Measurements from ENCODE around the gene NOP16.

NOP16 gene

DNA sequence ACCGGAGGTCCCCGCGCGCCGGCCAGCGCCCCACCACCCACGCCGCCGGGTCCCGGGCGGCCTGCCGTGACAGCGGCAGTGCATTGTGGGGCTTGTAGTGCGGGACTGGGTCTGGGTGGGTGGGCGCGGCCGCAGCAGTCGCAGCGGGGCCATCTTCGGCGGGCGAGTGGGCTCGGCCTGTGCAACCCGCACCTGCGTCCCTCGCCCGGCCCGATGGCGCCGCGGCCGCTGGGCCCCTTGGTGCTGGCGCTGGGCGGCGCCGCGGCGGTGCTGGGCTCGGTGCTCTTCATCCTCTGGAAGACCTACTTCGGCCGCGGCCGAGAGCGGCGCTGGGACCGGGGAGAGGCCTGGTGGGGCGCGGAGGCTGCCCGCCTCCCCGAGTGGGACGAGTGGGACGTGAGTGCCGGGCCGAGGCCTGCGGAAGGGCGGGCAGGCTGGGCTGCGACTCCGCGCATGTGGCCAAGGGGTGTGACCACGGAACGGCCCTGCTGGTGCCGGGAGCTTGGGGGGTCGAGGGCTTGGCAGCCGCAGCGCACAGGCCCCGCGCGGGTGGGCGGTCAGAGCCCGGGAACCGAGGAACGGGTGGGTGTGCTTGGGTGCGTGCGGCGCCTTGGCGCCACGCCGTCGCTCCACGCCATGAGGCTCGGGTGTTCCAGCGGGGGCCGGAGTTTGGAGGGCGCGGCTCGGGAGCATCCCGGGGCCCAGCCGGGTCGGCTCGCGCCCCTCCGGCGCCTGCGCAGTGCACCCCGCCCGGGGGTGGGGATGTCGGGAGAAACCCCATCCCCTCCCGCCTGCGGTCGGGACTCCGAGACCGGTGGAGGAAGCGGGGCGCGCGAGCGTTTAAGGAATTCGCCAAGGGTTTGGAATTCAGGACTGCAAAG lies 22.8 kb downstream of the NOP16 start, which contains the start of gene ARL10 (continued):
- TF ChIP-seq, protein P1, sequence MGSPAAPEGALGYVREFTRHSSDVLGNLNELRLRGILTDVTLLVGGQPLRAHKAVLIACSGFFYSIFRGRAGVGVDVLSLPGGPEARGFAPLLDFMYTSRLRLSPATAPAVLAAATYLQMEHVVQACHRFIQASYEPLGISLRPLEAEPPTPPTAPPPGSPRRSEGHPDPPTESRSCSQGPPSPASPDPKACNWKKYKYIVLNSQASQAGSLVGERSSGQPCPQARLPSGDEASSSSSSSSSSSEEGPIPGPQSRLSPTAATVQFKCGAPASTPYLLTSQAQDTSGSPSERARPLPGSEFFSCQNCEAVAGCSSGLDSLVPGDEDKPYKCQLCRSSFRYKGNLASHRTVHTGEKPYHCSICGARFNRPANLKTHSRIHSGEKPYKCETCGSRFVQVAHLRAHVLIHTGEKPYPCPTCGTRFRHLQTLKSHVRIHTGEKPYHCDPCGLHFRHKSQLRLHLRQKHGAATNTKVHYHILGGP (tag by site-specific recombination; IDR thresholded peaks at IDR 0.05) = no peak
- TF ChIP-seq ZBTB21 (tag by site-specific recombination; IDR thresholded peaks at IDR 0.05) (no peak), ZXDB (tag by site-specific recombination; IDR thresholded peaks at IDR 0.05) (0 out of 2 replicates have a peak, but pooled peaks have one; percentile 5), GLIS1 (tag by site-specific recombination; IDR thresholded peaks at IDR 0.05) (no peak), GLIS2 (tag by site-specific recombination; IDR thresholded peaks at IDR 0.05) (peak; percentile 56; the same call in 1 of the 2 replicates), ZNF23 (tag by site-specific recombination; IDR thresholded peaks at IDR 0.05; ENCODE audit: borderline replicate concordance) (no peak), ZBTB20 (tag by site-specific recombination; IDR thresholded peaks at IDR 0.05) (peak; percentile 96), ZNF433 (tag by site-specific recombination; IDR thresholded peaks at IDR 0.05; ENCODE audit: low read depth) (no peak), HOXA7 (CRISPR knock-in tag; IDR thresholded peaks at IDR 0.05; ENCODE audit: borderline replicate concordance) (no peak), ZNF239 (tag by site-specific recombination; IDR thresholded peaks at IDR 0.05) (no peak), SALL2 (tag by site-specific recombination; IDR thresholded peaks at IDR 0.05; ENCODE audit: borderline replicate concordance) (no peak), ZNF623 (tag by site-specific recombination; IDR thresholded peaks at IDR 0.05) (no peak), ZNF529 (tag by site-specific recombination; IDR thresholded peaks at IDR 0.05; ENCODE audit: insufficient replicate concordance) (no peak), ZBTB7A (tag by site-specific recombination; IDR thresholded peaks at IDR 0.05; ENCODE audit: low read depth) (no peak), ZNF248 (tag by site-specific recombination; IDR thresholded peaks at IDR 0.05) (no peak), ZNF747 (tag by site-specific recombination; IDR thresholded peaks at IDR 0.05) (no peak)
- TF ChIP-seq, protein P2, sequence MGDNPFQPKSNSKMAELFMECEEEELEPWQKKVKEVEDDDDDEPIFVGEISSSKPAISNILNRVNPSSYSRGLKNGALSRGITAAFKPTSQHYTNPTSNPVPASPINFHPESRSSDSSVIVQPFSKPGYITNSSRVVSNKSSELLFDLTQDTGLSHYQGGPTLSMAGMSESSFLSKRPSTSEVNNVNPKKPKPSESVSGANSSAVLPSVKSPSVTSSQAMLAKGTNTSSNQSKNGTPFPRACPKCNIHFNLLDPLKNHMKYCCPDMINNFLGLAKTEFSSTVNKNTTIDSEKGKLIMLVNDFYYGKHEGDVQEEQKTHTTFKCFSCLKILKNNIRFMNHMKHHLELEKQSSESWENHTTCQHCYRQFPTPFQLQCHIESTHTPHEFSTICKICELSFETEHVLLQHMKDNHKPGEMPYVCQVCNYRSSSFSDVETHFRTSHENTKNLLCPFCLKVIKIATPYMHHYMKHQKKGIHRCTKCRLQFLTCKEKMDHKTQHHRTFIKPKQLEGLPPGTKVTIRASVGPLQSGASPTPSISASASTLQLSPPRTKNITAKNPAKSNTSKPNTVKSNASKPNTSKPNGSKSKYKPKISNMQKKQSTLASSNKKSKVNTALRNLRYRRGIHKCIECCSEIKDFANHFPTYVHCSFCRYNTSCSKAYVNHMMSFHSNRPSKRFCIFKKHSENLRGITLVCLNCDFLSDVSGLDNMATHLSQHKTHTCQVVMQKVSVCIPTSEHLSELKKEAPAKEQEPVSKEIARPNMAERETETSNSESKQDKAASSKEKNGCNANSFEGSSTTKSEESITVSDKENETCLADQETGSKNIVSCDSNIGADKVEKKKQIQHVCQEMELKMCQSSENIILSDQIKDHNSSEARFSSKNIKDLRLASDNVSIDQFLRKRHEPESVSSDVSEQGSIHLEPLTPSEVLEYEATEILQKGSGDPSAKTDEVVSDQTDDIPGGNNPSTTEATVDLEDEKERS (tag by site-specific recombination; IDR thresholded peaks at IDR 0.05) = no peak
- TF ChIP-seq, protein P3, sequence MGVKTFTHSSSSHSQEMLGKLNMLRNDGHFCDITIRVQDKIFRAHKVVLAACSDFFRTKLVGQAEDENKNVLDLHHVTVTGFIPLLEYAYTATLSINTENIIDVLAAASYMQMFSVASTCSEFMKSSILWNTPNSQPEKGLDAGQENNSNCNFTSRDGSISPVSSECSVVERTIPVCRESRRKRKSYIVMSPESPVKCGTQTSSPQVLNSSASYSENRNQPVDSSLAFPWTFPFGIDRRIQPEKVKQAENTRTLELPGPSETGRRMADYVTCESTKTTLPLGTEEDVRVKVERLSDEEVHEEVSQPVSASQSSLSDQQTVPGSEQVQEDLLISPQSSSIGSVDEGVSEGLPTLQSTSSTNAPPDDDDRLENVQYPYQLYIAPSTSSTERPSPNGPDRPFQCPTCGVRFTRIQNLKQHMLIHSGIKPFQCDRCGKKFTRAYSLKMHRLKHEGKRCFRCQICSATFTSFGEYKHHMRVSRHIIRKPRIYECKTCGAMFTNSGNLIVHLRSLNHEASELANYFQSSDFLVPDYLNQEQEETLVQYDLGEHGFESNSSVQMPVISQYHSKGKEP (tag by site-specific recombination; IDR thresholded peaks at IDR 0.05) = no peak
- TF ChIP-seq, protein P4, sequence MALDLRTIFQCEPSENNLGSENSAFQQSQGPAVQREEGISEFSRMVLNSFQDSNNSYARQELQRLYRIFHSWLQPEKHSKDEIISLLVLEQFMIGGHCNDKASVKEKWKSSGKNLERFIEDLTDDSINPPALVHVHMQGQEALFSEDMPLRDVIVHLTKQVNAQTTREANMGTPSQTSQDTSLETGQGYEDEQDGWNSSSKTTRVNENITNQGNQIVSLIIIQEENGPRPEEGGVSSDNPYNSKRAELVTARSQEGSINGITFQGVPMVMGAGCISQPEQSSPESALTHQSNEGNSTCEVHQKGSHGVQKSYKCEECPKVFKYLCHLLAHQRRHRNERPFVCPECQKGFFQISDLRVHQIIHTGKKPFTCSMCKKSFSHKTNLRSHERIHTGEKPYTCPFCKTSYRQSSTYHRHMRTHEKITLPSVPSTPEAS (tag by site-specific recombination; IDR thresholded peaks at IDR 0.05) = no peak
- TF ChIP-seq, protein P5, sequence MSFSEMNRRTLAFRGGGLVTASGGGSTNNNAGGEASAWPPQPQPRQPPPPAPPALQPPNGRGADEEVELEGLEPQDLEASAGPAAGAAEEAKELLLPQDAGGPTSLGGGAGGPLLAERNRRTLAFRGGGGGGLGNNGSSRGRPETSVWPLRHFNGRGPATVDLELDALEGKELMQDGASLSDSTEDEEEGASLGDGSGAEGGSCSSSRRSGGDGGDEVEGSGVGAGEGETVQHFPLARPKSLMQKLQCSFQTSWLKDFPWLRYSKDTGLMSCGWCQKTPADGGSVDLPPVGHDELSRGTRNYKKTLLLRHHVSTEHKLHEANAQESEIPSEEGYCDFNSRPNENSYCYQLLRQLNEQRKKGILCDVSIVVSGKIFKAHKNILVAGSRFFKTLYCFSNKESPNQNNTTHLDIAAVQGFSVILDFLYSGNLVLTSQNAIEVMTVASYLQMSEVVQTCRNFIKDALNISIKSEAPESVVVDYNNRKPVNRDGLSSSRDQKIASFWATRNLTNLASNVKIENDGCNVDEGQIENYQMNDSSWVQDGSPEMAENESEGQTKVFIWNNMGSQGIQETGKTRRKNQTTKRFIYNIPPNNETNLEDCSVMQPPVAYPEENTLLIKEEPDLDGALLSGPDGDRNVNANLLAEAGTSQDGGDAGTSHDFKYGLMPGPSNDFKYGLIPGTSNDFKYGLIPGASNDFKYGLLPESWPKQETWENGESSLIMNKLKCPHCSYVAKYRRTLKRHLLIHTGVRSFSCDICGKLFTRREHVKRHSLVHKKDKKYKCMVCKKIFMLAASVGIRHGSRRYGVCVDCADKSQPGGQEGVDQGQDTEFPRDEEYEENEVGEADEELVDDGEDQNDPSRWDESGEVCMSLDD (tag by site-specific recombination; IDR thresholded peaks at IDR 0.05) = no peak
- TF ChIP-seq, protein P6, sequence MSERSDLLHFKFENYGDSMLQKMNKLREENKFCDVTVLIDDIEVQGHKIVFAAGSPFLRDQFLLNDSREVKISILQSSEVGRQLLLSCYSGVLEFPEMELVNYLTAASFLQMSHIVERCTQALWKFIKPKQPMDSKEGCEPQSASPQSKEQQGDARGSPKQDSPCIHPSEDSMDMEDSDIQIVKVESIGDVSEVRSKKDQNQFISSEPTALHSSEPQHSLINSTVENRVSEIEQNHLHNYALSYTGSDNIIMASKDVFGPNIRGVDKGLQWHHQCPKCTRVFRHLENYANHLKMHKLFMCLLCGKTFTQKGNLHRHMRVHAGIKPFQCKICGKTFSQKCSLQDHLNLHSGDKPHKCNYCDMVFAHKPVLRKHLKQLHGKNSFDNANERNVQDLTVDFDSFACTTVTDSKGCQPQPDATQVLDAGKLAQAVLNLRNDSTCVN (tag by site-specific recombination; optimal IDR thresholded peaks at IDR 0.05) = peak; percentile 65
- TF ChIP-seq, protein P7, sequence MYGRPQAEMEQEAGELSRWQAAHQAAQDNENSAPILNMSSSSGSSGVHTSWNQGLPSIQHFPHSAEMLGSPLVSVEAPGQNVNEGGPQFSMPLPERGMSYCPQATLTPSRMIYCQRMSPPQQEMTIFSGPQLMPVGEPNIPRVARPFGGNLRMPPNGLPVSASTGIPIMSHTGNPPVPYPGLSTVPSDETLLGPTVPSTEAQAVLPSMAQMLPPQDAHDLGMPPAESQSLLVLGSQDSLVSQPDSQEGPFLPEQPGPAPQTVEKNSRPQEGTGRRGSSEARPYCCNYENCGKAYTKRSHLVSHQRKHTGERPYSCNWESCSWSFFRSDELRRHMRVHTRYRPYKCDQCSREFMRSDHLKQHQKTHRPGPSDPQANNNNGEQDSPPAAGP (tag by site-specific recombination; IDR thresholded peaks at IDR 0.05) = no peak

Measured in HEK293 (cell line).